ENCODE data around the gene HP1BP3. TPM values are rescaled to one million over a fixed set of nuclear protein-coding genes. Genes with fewer than 3 reads are reported as not detected.

Gene HP1BP3, protein sequence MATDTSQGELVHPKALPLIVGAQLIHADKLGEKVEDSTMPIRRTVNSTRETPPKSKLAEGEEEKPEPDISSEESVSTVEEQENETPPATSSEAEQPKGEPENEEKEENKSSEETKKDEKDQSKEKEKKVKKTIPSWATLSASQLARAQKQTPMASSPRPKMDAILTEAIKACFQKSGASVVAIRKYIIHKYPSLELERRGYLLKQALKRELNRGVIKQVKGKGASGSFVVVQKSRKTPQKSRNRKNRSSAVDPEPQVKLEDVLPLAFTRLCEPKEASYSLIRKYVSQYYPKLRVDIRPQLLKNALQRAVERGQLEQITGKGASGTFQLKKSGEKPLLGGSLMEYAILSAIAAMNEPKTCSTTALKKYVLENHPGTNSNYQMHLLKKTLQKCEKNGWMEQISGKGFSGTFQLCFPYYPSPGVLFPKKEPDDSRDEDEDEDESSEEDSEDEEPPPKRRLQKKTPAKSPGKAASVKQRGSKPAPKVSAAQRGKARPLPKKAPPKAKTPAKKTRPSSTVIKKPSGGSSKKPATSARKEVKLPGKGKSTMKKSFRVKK
- 103 and 110 TPM in 2 replicates for total RNA-seq

DNA sequence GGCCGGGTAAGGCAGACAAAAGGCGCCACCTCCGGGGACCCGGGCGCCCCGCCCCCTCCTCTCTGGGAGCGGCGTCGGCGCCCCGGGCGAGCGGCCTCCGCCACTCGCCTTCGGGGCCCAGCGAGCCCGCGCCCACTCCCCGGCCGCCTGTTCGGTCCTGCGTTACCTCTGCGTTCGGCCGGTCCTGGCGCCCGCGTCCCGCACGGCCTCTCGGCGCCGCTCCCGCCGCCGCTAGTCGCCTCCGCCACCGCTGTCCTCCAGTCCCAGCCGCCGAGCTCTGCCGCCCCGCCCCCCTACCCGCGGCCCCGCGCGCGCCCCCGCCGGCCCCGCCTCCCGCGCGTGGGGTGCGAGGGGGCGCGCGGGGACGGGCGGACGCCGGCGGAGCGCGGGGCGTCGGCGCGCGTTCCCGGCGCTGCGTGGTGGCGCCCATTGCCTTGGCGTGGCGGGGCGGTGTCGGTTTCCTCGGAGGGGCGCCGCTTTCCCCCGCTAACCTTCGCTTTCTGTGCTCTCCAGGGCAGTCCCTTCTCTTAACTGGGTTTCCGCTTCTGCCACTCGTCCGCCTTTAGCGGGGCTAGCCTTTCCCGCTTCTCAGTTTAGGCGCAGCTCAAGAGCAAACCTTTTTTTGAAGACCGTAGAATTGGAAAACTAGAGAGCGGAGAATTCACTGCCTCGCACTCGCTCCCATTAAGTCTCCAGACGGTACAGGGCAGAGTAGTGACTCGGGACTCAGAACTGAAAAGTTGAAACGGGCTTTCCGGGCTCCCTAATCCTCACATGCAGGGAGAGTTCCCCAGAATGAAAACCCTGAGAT, at the start of gene HP1BP3:
Gene HP1BP3, minus strand, starts transcription at position 279 of the 811 bp plus-strand sequence. CDS start 6,867 bp downstream, outside the sequence.

DNA sequence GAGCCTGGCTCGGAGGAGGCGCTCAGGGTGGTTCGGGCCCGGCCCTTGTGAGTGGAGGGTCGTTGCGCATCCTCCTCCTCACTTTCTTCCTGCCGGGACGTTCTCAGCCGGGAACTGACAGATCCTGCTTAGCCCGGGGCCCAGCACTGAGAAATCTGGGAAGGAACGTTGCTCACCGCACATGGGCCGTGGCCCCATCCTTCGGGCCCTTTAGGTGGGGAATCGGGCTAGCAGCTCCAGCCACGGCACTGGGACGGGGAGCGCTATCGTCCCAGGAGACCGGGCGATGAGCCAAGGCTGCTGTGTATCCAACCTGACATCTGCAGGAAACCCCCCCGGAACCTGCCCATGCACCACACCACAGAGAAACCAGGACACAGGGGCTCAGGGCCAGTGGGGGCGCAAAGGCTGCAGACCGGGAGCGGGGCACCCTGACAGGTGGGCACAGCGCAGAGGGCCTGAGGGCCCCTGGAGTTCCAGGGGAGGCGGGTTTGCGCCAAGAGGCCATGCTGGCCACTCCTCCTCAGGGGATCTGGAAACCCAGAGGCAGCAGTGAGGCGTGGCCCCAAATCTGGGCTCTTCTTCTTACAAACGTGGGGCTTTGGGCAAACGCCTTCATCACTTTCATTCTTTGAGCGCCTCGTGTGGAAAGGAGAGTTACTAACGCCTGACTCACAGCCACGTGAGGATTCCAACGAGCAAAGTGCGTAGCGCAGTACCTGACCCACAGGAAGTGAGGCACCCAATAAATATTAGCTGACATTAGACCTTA, 54.3 kb downstream of the HP1BP3 start, which contains the start of gene SH2D5:
Gene SH2D5, minus strand, starts transcription at position 116 of the 772 bp plus-strand sequence. CDS start 4,659 bp downstream, outside the sequence.

DNA sequence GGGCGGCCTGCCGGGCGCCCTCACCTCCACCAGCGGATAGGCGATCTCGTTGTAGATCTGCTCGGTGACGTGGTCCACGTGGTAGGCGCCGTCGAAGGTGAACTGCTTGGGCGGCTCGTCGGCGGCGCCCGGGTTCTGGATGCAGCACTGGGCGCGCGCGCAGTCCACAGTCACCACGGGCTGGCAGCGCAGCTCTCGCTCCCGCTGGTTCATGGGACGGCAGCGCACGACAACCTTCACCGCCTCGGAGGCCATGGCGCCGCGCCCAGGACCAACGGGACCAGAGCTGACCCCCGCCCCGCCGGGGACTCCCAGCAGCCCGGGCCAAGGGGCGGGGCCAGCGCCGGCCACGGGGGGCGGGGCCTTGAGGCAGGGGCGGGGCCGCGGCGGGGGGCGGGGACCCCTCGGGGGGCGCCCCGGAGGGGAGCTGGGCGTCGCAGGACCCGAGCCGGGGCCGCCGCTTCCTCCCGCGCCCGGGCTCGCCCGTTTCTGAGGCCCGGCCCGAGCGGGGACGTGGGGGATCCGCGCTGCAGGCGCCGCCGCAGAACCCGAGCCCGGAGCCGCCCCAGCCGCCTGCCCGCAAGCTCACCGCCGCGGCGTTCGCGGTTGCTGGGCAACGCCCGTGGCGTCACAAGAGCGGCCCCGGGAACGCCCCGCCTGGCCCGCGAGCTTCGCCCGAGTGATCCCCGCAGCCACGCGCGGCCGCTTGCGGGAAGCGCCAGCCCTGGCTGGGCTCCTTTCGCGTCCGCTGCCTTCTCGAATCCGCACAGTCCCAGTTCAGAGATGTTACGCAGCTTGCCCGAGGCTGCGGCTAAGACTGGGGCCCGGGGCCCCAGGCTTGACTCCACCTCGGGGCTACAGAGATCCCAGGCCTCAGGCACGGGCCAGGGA, 69.4 kb downstream of the HP1BP3 start, which contains the start of gene KIF17:
Gene KIF17, minus strand, starts transcription at position 556 of the 891 bp plus-strand sequence. Its CDS starts 301 bp downstream, at position 255.

Other genes with a start within 250 kb of the HP1BP3 start
- not detected in 2 replicates for gene FAM43B, start 234.7 kb downstream of the HP1BP3 start, total RNA-seq
- gene CDA, start 198.2 kb downstream of the HP1BP3 start, total RNA-seq: 0.13 and 1.1 TPM in 2 replicates
- 33.5 and 36.4 TPM in 2 replicates for gene PINK1, start 153.8 kb downstream of the HP1BP3 start, total RNA-seq
- 301 and 336 TPM in 2 replicates for gene DDOST, start 125.9 kb downstream of the HP1BP3 start, total RNA-seq
- 25.2 and 28.1 TPM in 2 replicates for gene KIF17, start 69.3 kb downstream of the HP1BP3 start, total RNA-seq
- 2.9 and 5.1 TPM in 2 replicates for gene SH2D5, start 54.6 kb downstream of the HP1BP3 start, total RNA-seq

Data from mammary microvascular endothelial cell (primary cell).